Lower lobe of right lung (tissue), 2 donors: Measurements from ENCODE around the gene REV1. TPM values are rescaled to one million over a fixed set of nuclear protein-coding genes. Genes with fewer than 3 reads are reported as not detected.

Experiments
- ATAC-seq, 2 donors: fragments of 200-7000 bp; cut with Tn5 transposase; one replicate each; pipeline ENCODE4 v1.9.1; 2020 to 2022; ENCODE audit warnings: mild to moderate bottlenecking in 2 of 2, moderate library complexity in 2 of 2
- DNase-seq: peaks from one replicate; pipeline ENCODE4 v3.0.0-alpha.2; 2020
- H3K27ac ChIP-seq: fragments of 200-600 bp; one replicate; pipeline ENCODE4 v1.8.0; 2022
- H3K27me3 ChIP-seq: fragments of 200-600 bp; one replicate; pipeline ENCODE4 v1.8.0; 2022; ENCODE audit warnings: low read depth
- H3K36me3 ChIP-seq: fragments of 200-600 bp; one replicate; pipeline ENCODE4 v1.8.0; 2022; ENCODE audit warnings: mild to moderate bottlenecking
- H3K4me1 ChIP-seq: fragments of 200-600 bp; one replicate; pipeline ENCODE4 v1.8.0; 2022
- H3K4me3 ChIP-seq: fragments of 200-600 bp; one replicate; pipeline ENCODE4 v1.8.0; 2022; ENCODE audit warnings: mild to moderate bottlenecking
- H3K9me3 ChIP-seq: fragments of 200-600 bp; one replicate; pipeline ENCODE4 v1.8.0; 2022
- intact Hi-C: fragments of 100-400 bp; cut with DNase I; formaldehyde crosslinking; loops from one replicate; pipeline ENCODE4 v1.11.0; 2022
- total RNA-seq: library from RNA; stranded (reverse); fragmentation: NEBNext Ultra II Directional; extraction: Animal tissue kit (Norgen Biotek cat#: 25700); gene quantifications from one replicate; pipeline ENCODE4 v1.2.1, GENCODE V29; 2021
- TF ChIP-seq, protein P1 (sequence below): fragments of 200-600 bp; IDR thresholded peaks from one replicate; pipeline ENCODE4 v1.8.0; 2022; ENCODE audit warnings: antibody characterized with exemption, mild to moderate bottlenecking
- donor health status: DM: no; HTN: yes; CAD: no; lungs with severe emphysema.

The REV1 gene
- total RNA-seq, 1 donor from 2014 or later, result 50.7 TPM

DNA sequence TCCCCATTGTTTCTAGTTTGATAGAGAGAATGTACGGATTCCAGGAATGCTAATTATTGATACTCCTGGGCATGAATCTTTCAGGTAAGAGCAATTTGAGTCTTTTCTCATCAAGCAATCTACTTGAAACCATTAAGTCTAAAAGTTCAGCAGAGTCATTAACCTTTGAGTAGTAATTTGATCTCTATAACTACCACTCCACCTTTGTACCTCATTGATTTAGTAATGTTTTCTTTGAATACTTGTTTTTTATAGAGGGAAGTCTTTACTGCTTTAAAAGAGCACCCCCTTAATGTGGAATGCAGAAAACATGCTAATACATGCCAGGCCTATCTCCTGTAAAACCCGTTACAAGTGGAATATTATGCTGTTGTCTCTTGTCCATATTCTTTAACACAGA lies 107.7 kb downstream of the REV1 start:
- Histone ChIP-seq H3K36me3 (peaks cover 87% of the 10 kb centered on the region), H3K27ac (no peak overlapping the region)
- DNase-seq, result no peak

DNA sequence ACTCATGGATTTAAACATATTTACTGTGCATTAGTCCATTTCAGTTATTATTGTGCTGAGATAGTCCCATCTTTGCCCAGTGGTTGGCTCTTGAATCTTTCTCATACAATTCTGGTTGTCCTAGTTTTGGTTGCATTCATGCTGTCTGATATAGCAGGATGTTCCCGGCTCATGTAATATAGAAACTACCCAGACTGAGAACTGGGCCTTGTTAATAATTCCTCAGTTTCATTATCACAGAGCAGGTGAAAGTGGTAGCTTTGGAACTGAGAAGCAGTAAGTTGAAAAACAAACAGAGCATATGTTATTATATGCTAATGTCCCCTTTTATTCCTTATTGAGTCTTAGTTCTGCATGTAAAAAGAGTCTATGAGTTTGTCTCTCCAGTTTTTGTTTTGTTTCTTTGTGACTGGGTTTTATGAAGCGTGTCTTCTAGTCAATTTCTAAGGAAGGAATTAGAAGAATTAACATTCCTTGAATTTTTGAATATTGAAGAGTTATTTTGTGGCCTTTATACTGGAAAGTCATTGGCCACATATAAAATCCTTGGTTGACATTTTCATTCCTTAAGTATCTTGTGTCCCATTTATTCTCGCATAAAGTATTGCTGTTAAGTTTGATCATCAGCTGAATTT lies 109.3 kb downstream of the REV1 start:
- no peak overlapping the region for H3K27ac ChIP-seq
- peaks cover 92% of the 10 kb centered on the region for H3K36me3 ChIP-seq
- H3K4me1 ChIP-seq, result no peaks in the 10 kb centered on the region
- ATAC-seq, result no peak
- TF ChIP-seq, protein P1, sequence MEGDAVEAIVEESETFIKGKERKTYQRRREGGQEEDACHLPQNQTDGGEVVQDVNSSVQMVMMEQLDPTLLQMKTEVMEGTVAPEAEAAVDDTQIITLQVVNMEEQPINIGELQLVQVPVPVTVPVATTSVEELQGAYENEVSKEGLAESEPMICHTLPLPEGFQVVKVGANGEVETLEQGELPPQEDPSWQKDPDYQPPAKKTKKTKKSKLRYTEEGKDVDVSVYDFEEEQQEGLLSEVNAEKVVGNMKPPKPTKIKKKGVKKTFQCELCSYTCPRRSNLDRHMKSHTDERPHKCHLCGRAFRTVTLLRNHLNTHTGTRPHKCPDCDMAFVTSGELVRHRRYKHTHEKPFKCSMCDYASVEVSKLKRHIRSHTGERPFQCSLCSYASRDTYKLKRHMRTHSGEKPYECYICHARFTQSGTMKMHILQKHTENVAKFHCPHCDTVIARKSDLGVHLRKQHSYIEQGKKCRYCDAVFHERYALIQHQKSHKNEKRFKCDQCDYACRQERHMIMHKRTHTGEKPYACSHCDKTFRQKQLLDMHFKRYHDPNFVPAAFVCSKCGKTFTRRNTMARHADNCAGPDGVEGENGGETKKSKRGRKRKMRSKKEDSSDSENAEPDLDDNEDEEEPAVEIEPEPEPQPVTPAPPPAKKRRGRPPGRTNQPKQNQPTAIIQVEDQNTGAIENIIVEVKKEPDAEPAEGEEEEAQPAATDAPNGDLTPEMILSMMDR, result no peak
- no peak overlapping the region for H3K4me3 ChIP-seq
- H3K27me3 ChIP-seq, result no peaks in the 10 kb centered on the region
- DNase-seq, result no peak
- H3K9me3 ChIP-seq, result no peaks in the 10 kb centered on the region
- intact Hi-C loops, result no loop called here

More for the DNA sequence above, 107.7 kb downstream of the REV1 start:
- H3K4me1 ChIP-seq, result no peaks in the 10 kb centered on the region
- intact Hi-C loops, result no loop called here
- TF ChIP-seq, protein P1, result no peak
- ATAC-seq, result no peak
- H3K4me3 ChIP-seq, result no peak overlapping the region
- no peaks in the 10 kb centered on the region for H3K27me3 ChIP-seq
- no peaks in the 10 kb centered on the region for H3K9me3 ChIP-seq

DNA sequence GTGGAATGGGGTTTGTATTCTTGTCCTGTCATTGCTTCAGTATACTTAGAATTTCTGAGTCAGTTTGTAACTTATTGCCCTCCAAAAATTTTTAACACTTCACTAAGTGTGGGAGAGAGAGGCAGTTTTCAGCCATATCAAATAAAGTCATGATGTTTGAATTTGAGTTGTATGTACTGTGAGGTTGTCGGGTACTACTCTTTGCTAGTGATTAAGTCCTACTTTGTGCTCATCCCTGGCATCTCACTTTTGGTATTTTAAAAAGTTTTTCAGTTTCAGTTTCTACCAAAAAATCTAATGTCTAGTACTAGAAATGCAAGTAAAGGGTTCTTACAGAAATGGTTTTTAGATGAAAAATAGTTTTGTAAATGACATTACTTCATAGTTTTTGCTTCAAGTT lies 111.9 kb downstream of the REV1 start:
- Histone ChIP-seq H3K4me1 (no peaks in the 10 kb centered on the region), H3K27me3 (no peaks in the 10 kb centered on the region), H3K9me3 (no peaks in the 10 kb centered on the region), H3K27ac (no peak overlapping the region), H3K36me3 (peaks cover 96% of the 10 kb centered on the region), H3K4me3 (no peak overlapping the region)
- no peak for ATAC-seq
- TF ChIP-seq, protein P1, result no peak
- DNase-seq, result no peak
- intact Hi-C loops, result no loop called here

DNA sequence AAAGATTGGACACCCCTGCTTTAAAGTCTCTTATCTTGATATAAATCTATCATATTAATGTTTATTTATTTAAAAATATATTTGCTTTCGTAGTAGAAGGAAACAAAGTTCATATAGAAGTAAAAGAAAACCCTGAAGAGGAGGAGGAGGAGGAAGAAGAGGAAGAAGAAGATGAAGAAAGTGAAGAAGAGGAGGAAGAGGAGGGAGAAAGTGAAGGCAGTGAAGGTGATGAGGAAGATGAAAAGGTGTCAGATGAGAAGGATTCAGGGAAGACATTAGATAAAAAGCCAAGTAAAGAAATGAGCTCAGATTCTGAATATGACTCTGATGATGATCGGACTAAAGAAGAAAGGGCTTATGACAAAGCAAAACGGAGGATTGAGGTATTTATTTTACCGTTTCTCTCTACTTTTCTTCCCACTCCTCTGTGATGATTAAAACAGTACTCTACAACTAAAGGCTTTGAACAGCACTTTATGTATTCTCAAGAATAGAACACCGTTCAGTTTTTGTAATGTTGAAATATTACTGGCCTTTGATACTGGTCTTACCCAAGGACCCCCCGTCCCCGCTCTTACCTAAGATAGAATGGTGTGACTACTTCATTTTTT lies 113.5 kb downstream of the REV1 start:
- DNase-seq, result no peak
- Histone ChIP-seq H3K27me3 (no peaks in the 10 kb centered on the region), H3K4me1 (no peaks in the 10 kb centered on the region), H3K27ac (no peak overlapping the region), H3K36me3 (peaks cover 97% of the 10 kb centered on the region), H3K9me3 (no peaks in the 10 kb centered on the region), H3K4me3 (no peak overlapping the region)
- TF ChIP-seq, protein P1, result no peak
- no peak for ATAC-seq
- intact Hi-C loops, result no loop called here

DNA sequence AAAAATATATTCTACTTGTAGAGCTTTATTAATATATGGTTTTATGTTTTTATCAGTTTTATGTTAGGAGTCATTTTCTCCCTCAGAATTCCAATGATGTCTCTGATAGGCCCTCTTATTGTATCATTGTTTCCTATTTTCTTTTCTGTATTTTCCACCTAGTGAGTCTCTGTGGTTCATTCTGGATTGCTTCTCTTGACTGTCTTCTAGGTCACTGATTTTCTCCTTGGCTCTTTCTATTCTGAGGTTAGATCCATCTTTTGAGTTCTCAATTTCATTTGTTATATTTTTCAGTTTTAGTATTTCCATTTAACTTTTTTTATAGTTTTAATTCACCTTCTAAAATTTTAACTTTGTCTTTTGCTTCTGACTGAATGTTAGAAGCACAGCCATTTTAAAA lies 115.1 kb downstream of the REV1 start:
- no peaks in the 10 kb centered on the region for H3K4me1 ChIP-seq
- no peak for DNase-seq
- H3K36me3 ChIP-seq, result peaks cover 98% of the 10 kb centered on the region
- H3K9me3 ChIP-seq, result no peaks in the 10 kb centered on the region
- no peak for ATAC-seq
- no peaks in the 10 kb centered on the region for H3K27me3 ChIP-seq
- no peak overlapping the region for H3K4me3 ChIP-seq
- no peak overlapping the region for H3K27ac ChIP-seq
- TF ChIP-seq, protein P1, result no peak
- intact Hi-C loops, result no loop called here
